Measurements from ENCODE around the gene P2RY12. TPM values are rescaled to one million over a fixed set of nuclear protein-coding genes. Genes with fewer than 3 reads are reported as not detected.
"Not testable (repeated sequence)": the region's sequence is repeated elsewhere in the genome, so short reads cannot be mapped to it uniquely, and the experiment has no call there.

The P2RY12 gene
- total RNA-seq, 1 donor from 2014 or later: not detected

GRCh38 chr3:151393941-151394340, 9.4 kb upstream of the P2RY12 start:
- no peak overlapping the region for H3K4me3 Mint-ChIP-seq
- no peaks in the 10 kb centered on the region for H3K27me3 Mint-ChIP-seq (ENCODE audit: low read depth)
- H3K36me3 Mint-ChIP-seq: peaks cover 8% of the 10 kb centered on the region
- no peak for TF ChIP-seq CTCF (IDR thresholded peaks at IDR 0.05; ENCODE audit: unreplicated experiment)
- H3K4me1 Mint-ChIP-seq: peaks cover 6% of the 10 kb centered on the region
- no peak for DNase-seq (ENCODE audit: low spot score in 2 of 2, unreplicated experiment in 2 of 2)
- no peak overlapping the region for H3K27ac Mint-ChIP-seq
- no peaks in the 10 kb centered on the region for H3K9me3 Mint-ChIP-seq

- H3K4me1 Mint-ChIP-seq: peaks cover 6% of the 10 kb centered on the region
- no peak for TF ChIP-seq CTCF (IDR thresholded peaks at IDR 0.05; ENCODE audit: unreplicated experiment)
- no peak overlapping the region for H3K4me3 Mint-ChIP-seq
- DNase-seq (ENCODE audit: low spot score in 2 of 2, unreplicated experiment in 2 of 2): no peak
- no peak overlapping the region for H3K27ac Mint-ChIP-seq
- H3K9me3 Mint-ChIP-seq: no peaks in the 10 kb centered on the region
- H3K36me3 Mint-ChIP-seq: peaks cover 8% of the 10 kb centered on the region
- H3K27me3 Mint-ChIP-seq (ENCODE audit: low read depth): no peaks in the 10 kb centered on the region
These were observed 8.7 kb upstream of the P2RY12 start for GRCh38 chr3:151393146-151393830.

GRCh38 chr3:151392191-151392590, 7.6 kb upstream of the P2RY12 start:
- not testable (repeated sequence) for H3K4me1 Mint-ChIP-seq; DNase-seq (ENCODE audit: low spot score in 2 of 2, unreplicated experiment in 2 of 2); H3K27me3 Mint-ChIP-seq (ENCODE audit: low read depth); H3K4me3 Mint-ChIP-seq; H3K27ac Mint-ChIP-seq; H3K9me3 Mint-ChIP-seq
- peaks cover 12% of the 10 kb centered on the region for H3K36me3 Mint-ChIP-seq

GRCh38 chr3:151391720-151392119, 7.2 kb upstream of the P2RY12 start:
- Mint-ChIP-seq H3K27me3 (ENCODE audit: low read depth) (no peaks in the 10 kb centered on the region), H3K4me1 (peaks cover 6% of the 10 kb centered on the region), H3K4me3 (no peak overlapping the region), H3K9me3 (no peaks in the 10 kb centered on the region), H3K27ac (no peak overlapping the region), H3K36me3 (peaks cover 12% of the 10 kb centered on the region)
- no peak for DNase-seq (ENCODE audit: low spot score in 2 of 2, unreplicated experiment in 2 of 2)
- TF ChIP-seq CTCF (IDR thresholded peaks at IDR 0.05; ENCODE audit: unreplicated experiment): no peak

- no peak for TF ChIP-seq CTCF (IDR thresholded peaks at IDR 0.05; ENCODE audit: unreplicated experiment)
- no peak overlapping the region for H3K27ac Mint-ChIP-seq
- H3K4me3 Mint-ChIP-seq: no peak overlapping the region
- peaks cover 10% of the 10 kb centered on the region for H3K4me1 Mint-ChIP-seq
- H3K36me3 Mint-ChIP-seq: peaks cover 8% of the 10 kb centered on the region
- no peak for DNase-seq (ENCODE audit: low spot score in 2 of 2, unreplicated experiment in 2 of 2)
- H3K27me3 Mint-ChIP-seq (ENCODE audit: low read depth): no peaks in the 10 kb centered on the region
- H3K9me3 Mint-ChIP-seq: no peaks in the 10 kb centered on the region
These were observed 3.3 kb upstream of the P2RY12 start for GRCh38 chr3:151387842-151388241.

GRCh38 chr3:151387432-151387831, 2.9 kb upstream of the P2RY12 start:
- DNase-seq (ENCODE audit: low spot score in 2 of 2, unreplicated experiment in 2 of 2): no peak
- peaks cover 7% of the 10 kb centered on the region for H3K36me3 Mint-ChIP-seq
- peaks cover 10% of the 10 kb centered on the region for H3K4me1 Mint-ChIP-seq
- no peaks in the 10 kb centered on the region for H3K9me3 Mint-ChIP-seq
- no peak for TF ChIP-seq CTCF (IDR thresholded peaks at IDR 0.05; ENCODE audit: unreplicated experiment)
- no peak overlapping the region for H3K27ac Mint-ChIP-seq
- no peak overlapping the region for H3K4me3 Mint-ChIP-seq
- no peaks in the 10 kb centered on the region for H3K27me3 Mint-ChIP-seq (ENCODE audit: low read depth)

All from mesothelial cell of epicardium (in vitro differentiated cells).